Lung (tissue), 12 donors: ENCODE measurements around the gene BORCS8. TPM values are rescaled to one million over a fixed set of nuclear protein-coding genes. Genes with fewer than 3 reads are reported as not detected.
"Not testable (repeated sequence)": the region's sequence is repeated elsewhere in the genome, so short reads cannot be mapped to it uniquely, and the experiment has no call there.

Experiments used
- ATAC-seq: fragments of 200-7000 bp; cut with Tn5 transposase; one replicate; pipeline ENCODE4 v1.9.1; 2020; ENCODE audit warnings: moderate number of reproducible peaks; ENCODE audit not compliant: insufficient read depth, low FRiP score
- DNase-seq, 3 donors: peaks; one replicate each; pipeline ENCODE4 v3.0.0-alpha.2; 2013 to 2017
- H3K27ac ChIP-seq, 2 donors: one replicate each; pipeline ENCODE4 v1.5.1; 2013; ENCODE audit warnings: mild to moderate bottlenecking in 2 of 2, moderate library complexity in 2 of 2, control low read depth in 1 of 2, inconsistent platforms in 1 of 2, low read depth in 1 of 2, low read length in 1 of 2
- H3K27me3 ChIP-seq, 3 donors: one replicate each; pipeline ENCODE4 v1.5.1; 2013; ENCODE audit warnings: low read length in 2 of 3; ENCODE audit not compliant: control insufficient read depth in 3 of 3, insufficient read depth in 3 of 3
- H3K36me3 ChIP-seq, 4 donors: one replicate each; pipeline ENCODE4 v1.5.1; 2013; ENCODE audit warnings: low read length in 4 of 4, mild to moderate bottlenecking in 1 of 4, moderate library complexity in 1 of 4; ENCODE audit not compliant: control insufficient read depth in 4 of 4, insufficient read depth in 4 of 4
- H3K4me1 ChIP-seq, 5 donors: one replicate each; pipeline ENCODE4 v1.5.1; 2013; ENCODE audit warnings: low read length in 5 of 5, mild to moderate bottlenecking in 2 of 5, moderate library complexity in 1 of 5; ENCODE audit not compliant: control insufficient read depth in 5 of 5, insufficient read depth in 5 of 5
- H3K4me3 ChIP-seq: one replicate; pipeline ENCODE4 v1.5.1; 2013; ENCODE audit warnings: mild to moderate bottlenecking, control low read depth, moderate library complexity
- H3K9ac ChIP-seq, 2 donors: one replicate each; pipeline ENCODE4 v1.5.1; 2013; ENCODE audit warnings: low read length in 2 of 2, control low read depth in 1 of 2; ENCODE audit not compliant: insufficient read depth in 1 of 2
- H3K9me3 ChIP-seq, 4 donors: one replicate each; pipeline ENCODE4 v1.5.1; 2013; ENCODE audit warnings: low read length in 3 of 4, mild to moderate bottlenecking in 1 of 4, moderate library complexity in 1 of 4; ENCODE audit not compliant: control insufficient read depth in 4 of 4, insufficient read depth in 3 of 4
- CTCF ChIP-seq: IDR thresholded peaks from 2 replicates; pipeline ENCODE4 v1.5.1; 2012; ENCODE audit warnings: mild to moderate bottlenecking; ENCODE audit errors: control extremely low read depth, extremely low read depth
- WGBS, 2 donors: extraction: QIAGEN DNeasy Blood & Tissue Kit; methylation state at CpG; one replicate each; pipeline ENCODE4 v1.1.7; 2013; 5-methylcytosine and 5-hydroxymethylcytosine counted together
- polyA plus RNA-seq, 2 donors: library from polyadenylated mRNA; stranded (reverse); fragments of 200-250 nt; gene quantifications; one replicate each; pipeline ENCODE4 v1.2.1, GENCODE V29; 2013
- total RNA-seq, 2 donors: library from RNA; depleted of rRNA in 1 of 2; stranded (reverse); fragments of >200 nt in 1 of 2; gene quantifications; one replicate each; pipeline ENCODE4 v1.2.1, GENCODE V29; 2014 to 2021
- donor health status: control.
- donor health status: control.
- donor health status: Bipolar disorder and iron deficiency.
- donor health status: healthy.
- donor health status: DM: yes; HTN: yes; CAD: no.

The BORCS8 gene
- total and polyA plus RNA-seq, 4 donors, result 10.0 to 41.4 (median 34.2) TPM

DNA sequence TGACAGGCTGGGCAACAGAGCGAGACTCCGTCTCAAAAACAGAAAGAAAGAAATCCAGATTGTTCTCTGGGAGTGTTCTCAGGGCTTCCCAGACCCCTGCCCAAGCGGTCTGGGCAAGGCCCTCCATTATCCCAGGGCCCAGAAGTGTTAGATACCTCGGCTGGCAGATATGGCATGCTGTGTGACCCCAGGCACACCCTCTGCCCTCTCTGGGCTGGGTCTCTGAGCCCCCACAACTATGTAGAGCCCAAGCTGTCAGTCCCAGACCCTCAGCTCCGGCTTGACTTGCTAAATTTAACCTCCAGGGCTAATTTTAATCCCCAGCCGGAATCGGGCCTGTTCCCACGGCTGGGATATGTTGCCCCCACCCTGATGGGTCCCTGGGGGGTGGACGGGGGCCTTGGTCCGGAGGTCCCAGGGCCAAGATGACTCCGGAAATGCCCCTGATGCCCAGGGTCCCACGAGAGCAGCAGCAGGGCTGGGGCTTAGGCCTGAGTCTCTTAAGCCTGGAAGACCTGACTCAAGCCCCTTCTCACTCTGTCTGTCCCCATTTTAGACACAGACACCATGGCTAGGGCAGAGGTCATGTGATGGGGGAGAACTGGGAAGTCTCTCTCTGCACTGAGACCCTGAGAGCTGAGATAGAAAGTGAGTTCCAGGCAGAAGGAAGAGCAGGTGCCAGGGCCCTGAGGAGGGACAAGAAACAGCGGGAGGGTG, 39.1 kb downstream of the BORCS8 start:
- no peak for TF ChIP-seq CTCF
- peak overlapping the region in 1 of 2 donors; percentile 21 for H3K27ac ChIP-seq
- H3K4me1 ChIP-seq, result no peaks in the 10 kb centered on the region
- ATAC-seq (no peak), DNase-seq (peak in 1 of 3 donors; percentile 24)
- no peak overlapping the region for H3K4me3 ChIP-seq
- H3K36me3 ChIP-seq, result peaks cover 0 to 14% (median 7%) of the 10 kb centered on the region in 4 donors
- H3K27me3 ChIP-seq, result no peaks in the 10 kb centered on the region
- H3K9me3 ChIP-seq, result no peaks in the 10 kb centered on the region
- 80 to 89% methylated on average over 13 of the region's 13 CpGs for WGBS, 2 donors
- H3K9ac ChIP-seq, result no peak overlapping the region

GRCh38 chr19:19151418-19151817, 40.5 kb downstream of the BORCS8 start:
- no peak for DNase-seq
- peaks cover 0 to 2% (median 0%) of the 10 kb centered on the region in 4 donors for H3K9me3 ChIP-seq
- H3K27ac ChIP-seq, result no peak overlapping the region
- no peaks in the 10 kb centered on the region for H3K27me3 ChIP-seq
- H3K9ac ChIP-seq, result no peak overlapping the region
- ATAC-seq, result no peak
- peaks cover 0 to 25% (median 13%) of the 10 kb centered on the region in 4 donors for H3K36me3 ChIP-seq
- H3K4me3 ChIP-seq, result no peak overlapping the region
- no peaks in the 10 kb centered on the region for H3K4me1 ChIP-seq
- TF ChIP-seq CTCF, result no peak
- 80 to 82% methylated on average over 11 of the region's 11 CpGs for WGBS, 2 donors

- Histone ChIP-seq H3K36me3 (peaks cover 0 to 21% (median 9%) of the 10 kb centered on the region in 4 donors), H3K4me3 (no peak overlapping the region), H3K27me3 (no peaks in the 10 kb centered on the region), H3K9ac (no peak overlapping the region), H3K4me1 (peaks cover 0 to 3% (median 0%) of the 10 kb centered on the region in 5 donors), H3K27ac (no peak overlapping the region), H3K9me3 (peaks cover 0 to 2% (median 0%) of the 10 kb centered on the region in 4 donors)
- ATAC-seq, result no peak
- TF ChIP-seq CTCF, result no peak
- WGBS, 2 donors, result 91 to 97% methylated on average over 2 of the region's 2 CpGs
- no peak for DNase-seq
Observed at GRCh38 chr19:19149435-19149834, 42.5 kb downstream of the BORCS8 start.

GRCh38 chr19:19148504-19148903, 43.4 kb downstream of the BORCS8 start:
- H3K4me3 ChIP-seq, H3K9ac ChIP-seq, H3K27me3 ChIP-seq, H3K9me3 ChIP-seq, H3K27ac ChIP-seq, DNase-seq, ATAC-seq, H3K4me1 ChIP-seq: not testable (repeated sequence)
- WGBS, 2 donors, result 96 to 97% methylated on average over 8 of the region's 8 CpGs
- peaks cover 0 to 21% (median 9%) of the 10 kb centered on the region in 4 donors for H3K36me3 ChIP-seq
